GM19239 (cell line): Measurements from ENCODE around the gene JAKMIP2.
"Not testable (repeated sequence)": the region's sequence is repeated elsewhere in the genome, so short reads cannot be mapped to it uniquely, and the experiment has no call there.

Source experiments
- DNase-seq: peaks from one replicate; pipeline ENCODE4 v3.0.0; 2011; ENCODE audit warnings: low spot score; ENCODE audit not compliant: insufficient read length
- FAIRE-seq: peaks from 2 replicates; lab custom pipeline; 2011; peaks lifted over from hg19 to GRCh38; lab: Jason Lieb, UNC

The JAKMIP2 gene

DNA sequence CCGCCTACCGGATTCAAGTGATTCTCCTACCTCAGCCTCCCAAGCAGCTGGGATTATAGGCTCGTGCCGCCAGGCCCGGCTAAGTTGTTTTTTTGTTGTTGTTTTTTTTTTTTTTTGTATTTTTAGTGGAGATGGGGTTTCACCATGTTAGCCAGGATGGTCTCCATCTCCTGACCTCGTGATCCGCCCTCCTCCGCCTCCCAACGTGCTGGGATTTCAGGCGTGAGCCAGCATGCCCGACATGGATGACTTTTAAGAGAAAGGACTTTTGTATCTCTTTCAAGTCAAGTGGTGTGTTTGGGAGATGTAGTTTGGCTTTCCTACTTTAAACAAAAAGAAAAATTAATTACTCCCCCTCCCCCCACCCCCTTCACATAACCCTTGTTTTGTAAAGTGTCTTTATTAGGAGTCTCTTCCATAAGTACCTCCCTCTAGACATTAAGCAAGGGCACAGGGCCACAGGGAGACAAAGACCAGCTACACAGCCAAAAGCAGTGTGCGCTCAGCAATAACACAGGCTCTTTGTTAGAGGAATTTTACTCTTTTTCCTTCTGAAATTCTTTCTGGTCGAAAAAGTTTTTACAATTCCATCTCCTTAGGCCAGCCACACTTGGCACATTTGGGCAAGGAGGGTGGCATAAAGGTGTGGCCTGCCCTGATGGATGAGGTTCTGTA, 31.2 kb downstream of the JAKMIP2 start:
- no peak for FAIRE-seq
- DNase-seq, result no peak

DNA sequence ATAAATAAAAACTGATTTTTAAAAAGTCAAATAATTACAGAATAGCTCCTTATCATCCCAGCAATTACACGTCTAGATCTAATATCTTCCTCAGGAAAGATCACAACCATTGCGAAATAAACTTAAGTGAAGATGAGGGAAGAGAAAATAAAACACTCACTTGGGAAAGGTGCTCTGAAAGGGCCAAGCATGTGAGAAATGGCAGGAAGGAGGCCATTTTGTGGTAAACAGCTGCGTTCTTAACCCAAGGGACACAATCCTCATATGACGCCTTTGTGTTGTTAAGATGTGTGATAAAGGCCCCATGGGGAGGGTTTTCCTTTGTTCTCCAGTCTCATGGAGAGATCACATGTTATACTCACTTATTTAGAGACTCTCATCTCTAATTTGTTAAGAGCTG, 32.5 kb downstream of the JAKMIP2 start:
- FAIRE-seq, result no peak

DNA sequence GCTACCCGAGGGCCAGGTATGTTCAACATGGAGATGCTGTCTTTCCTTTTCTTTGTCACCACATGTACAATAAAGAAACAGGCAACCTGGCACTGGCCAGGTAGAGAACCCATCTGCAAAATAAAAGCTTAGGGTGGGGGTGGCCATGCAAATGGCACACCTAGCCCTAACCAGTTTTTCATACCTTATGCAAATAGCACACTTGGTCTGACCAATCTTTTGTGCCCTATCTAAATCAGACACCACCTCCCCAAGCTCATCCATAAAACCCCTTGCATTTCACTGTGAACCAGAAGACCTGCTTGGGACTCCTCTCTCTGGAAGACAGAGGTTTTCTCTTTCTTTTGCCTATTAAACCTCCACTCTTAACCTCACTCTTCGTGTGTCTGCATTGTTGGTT, 33.9 kb downstream of the JAKMIP2 start:
- DNase-seq (no peak), FAIRE-seq (no peak)

More for the DNA sequence above, 32.5 kb downstream of the JAKMIP2 start:
- DNase-seq, result no peak

DNA sequence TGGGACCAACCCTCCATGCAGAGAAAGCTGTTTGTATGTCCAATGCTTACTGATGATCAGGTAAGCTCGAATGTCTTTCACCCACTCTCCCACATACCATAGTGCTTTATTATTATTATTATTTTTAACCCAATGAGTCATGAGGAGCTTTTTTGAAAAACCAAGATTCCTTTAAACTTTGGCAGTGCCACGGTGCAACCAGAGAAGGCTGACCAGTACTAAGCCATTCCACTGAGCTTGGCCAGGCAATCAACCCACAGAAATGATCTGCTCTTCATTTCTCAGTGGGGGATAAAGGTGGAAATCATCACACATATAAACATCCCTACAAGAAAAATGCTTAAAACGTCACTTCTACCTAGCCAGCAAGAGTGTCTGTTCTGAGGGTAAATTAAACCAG, 35.5 kb downstream of the JAKMIP2 start:
- DNase-seq, result no peak
- no peak for FAIRE-seq

DNA sequence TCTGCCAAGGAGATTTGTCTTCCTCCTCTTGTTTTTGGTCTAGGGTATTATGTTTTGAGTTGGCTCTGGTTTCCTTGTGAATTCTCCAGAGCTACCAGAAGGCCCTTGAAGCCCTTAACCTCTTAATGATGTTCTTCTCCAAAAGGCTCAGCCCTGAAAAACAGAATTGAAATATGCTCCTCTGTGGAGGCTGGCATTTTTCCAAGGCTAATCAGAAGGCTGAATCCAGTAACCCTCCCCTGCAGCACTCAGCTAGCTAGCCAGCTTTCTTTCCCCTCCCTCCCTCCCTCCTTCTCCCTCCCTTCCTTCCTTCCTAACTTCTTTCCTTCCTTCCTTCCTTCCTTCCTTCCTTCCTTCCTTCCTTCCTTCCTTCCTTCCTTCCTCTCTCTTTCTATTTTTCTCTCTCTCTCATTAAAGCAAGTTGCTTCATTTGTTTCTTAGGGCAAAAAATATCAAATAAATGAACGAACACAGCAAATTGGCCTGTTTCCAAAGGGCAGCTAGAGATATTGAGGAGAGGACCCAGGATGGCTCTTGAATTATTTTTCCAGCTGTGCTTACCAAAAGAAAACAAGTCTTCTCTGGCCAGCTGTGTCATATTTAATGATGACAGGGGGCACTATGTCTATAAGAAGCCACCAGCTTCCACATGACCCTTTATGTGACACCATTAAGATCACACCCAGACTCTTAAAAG, 38.7 kb downstream of the JAKMIP2 start:
- DNase-seq (no peak), FAIRE-seq (no peak)

DNA sequence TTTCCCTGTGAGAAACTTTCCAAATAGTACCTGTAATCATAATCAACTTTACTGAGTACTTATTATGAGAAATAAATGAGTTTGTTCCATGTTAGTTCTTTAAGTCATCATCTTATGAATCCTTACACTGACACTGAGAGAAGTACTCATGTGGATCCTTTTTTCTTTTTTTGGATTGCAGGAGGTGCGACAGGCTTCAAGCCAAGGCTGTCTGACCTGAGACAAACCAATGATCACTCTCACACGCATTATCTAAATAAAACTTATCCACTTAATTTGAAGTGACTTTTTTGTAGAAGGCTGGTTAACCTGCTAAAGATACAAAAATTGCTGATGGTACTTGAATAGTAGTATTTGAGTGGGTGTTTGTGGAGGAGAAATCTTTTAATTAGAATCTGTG, 39.5 kb downstream of the JAKMIP2 start:
- FAIRE-seq (no peak), DNase-seq (no peak)

DNA sequence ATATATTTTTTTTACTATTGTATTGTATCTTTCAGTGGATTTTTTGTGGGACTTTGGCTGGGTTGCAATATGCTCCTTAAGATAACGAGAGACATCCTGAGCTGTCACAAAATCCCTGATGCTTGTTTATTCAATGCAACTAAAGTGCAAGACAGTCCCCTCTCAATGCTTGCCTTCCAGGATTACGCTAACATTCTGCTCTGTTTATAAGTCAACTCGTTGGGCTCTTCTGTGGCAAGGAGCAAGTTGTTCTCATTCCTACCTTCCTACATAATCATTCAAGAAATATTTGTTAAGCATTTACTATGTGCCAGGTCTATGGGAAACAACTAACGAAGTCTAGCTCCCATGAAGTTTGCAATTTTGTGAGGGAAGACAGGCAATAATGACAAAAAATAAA, 40.4 kb downstream of the JAKMIP2 start:
- no peak for FAIRE-seq

DNA sequence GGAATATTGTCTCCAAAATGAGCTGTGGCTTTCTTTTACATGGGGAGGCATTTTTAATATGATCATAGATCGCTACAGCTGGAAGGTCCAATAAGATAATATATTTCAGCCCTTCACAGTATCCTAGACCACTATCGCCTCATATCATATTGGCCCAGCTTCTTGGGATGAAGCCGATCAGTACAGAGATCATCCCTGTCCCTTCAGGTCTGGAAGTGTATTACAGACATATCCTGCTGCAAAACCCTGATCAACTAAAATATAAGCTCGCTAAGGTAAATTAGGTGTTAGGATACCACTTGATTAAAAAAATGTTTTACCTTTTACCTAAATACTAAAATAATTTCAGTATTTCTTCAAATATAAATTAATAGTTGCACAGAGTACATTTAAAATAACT, 41.7 kb downstream of the JAKMIP2 start:
- no peak for DNase-seq
- FAIRE-seq, result no peak

More for the DNA sequence above, 40.4 kb downstream of the JAKMIP2 start:
- DNase-seq, result no peak

DNA sequence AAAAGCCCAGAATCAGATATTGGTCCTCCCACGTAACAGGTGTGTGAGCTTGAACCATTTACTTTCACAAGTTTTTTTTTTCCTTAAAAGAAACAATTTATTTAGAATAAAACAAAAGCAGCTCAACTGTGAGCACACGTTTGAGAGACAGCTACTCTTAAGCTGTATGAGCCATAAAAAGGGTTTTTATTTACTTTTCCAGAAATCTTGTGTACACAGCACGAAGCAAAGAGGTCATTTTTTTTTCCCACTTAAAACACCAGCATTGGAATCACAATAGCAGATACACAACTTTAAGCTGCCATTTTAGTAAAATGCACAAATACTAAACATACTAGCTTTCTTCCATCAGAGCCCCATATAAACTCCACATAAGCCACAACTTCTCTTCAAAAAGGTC, 44.6 kb downstream of the JAKMIP2 start:
- FAIRE-seq, result no peak

DNA sequence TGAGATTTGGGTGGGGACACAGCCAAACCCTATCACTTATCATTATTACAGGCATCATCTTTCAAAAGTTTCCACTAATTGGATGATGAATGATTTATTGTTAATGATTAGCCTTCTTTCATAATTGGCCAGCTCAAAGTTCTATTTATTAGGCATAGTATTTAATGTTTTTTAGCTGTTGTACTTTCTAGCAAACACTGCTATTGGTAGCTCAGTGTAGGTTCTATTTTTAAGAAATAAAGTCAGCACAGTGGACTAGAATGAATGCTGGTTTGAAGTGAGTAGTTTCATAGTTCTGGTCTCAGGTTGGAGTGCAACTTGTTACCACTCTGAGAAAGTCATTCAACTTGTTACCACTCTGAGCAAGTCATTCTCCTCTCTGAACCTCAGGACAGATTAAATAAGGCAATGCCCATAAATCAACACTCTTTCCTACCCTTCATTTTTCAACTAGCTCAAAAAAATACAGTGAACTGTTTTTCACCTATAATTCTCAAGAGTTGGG, 46.9 kb downstream of the JAKMIP2 start:
- FAIRE-seq (no peak), DNase-seq (no peak)

More for the DNA sequence above, 44.6 kb downstream of the JAKMIP2 start:
- DNase-seq, result no peak

DNA sequence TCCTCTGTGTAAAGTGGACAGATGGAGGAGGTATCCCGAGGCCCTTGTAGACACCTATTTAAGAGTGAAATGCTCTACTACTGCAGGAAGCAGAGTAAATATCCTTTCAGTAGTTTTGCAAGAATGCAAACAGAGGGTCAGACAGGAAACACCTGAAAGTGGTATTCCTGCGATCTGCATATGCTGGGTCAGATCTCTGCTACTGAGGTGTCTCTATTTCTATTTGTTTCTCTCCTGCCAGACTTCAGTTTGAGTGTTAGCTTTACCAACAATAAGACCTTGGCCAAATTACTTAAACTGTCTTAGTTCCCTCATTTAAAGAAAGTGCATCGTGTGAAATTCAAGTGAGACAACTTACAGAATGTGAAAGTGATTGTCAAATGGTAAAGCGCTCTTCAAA, 47.6 kb downstream of the JAKMIP2 start:
- FAIRE-seq, result no peak
- DNase-seq, result no peak

DNA sequence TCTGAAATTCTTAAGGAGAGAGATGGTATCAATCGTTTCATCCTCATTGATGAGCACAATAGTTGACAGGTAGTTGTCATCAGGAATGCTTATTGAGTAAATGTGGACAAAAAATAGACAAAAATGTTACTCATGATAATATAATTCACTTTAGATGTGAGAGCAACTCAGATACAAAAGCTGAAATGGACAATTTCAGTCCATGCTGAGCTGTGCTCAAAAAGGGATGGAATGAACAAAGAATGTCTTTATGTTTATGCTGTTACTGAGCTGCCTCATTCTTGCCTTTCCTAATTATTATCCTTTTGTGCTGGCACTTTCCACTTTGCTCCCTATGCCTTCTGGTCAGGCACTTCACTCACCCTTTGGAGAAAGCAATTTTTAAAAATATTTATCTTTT, 49.5 kb downstream of the JAKMIP2 start:
- FAIRE-seq (no peak), DNase-seq (no peak)

DNA sequence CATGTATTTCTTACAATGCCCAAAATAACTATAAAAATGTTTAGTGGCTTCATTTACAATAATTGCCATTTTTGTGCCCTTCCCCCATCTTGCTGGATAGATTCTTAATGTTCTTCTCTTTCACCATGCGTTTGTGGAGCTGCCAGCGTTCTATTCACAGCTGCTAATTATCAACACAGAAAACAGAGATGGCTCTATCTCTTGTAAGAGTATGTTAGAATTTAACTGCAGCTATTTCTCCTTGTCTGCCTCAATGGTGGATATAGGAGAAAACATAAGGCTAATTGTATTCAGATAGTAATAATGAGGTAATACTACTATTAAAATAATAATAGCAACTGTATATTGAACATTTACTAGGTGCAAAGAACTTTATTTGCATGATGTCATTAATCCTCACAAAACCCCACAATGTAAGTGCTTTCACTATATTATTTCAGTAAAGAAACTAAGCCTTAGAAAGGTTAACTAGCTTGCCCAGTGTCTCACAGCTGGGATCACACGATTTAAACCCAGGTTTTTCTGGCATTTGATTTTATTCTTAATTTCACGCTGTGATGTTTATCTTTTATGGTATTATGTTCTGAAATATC, 50.1 kb downstream of the JAKMIP2 start:
- FAIRE-seq (no peak), DNase-seq (no peak)

DNA sequence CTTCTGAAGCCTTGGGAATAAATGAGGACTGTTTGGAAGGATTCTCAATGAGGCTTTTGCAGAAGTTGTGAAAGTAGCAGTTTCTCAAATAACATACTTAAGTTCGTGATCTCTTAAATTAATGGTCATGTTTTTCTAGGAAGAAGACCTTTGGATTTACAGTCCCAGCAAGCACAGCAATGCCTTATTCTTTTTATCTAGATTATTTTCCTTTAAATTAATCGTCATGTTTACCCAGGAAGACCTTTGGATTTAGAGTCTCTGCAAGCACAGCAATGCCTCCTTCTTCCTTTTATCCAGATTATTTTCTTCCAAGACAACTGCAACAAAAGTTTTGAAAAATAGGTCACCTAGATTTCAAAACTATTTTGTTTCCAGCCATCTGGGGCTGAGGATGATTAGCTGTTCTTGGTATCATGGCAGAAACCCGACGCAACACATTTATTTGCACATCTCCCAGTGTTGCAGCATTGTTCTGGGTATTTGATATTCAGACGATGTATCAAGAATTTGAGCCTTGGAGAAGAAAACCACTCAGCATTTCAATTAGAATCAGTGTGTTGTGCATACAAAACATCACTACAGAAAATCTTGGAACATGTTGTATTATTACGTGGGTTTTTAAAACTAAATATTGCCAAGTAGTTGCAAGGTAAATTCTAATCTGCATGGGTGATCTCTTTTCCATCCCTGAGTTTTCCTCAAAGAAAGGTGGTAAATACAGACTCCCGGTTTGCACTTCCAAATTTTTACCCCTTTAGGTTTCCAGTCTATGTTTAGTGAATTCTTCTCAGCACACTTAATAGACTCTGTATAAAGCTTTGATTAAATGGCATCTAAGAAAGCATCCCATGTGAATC, 50.9 kb downstream of the JAKMIP2 start:
- DNase-seq, result no peak
- no peak for FAIRE-seq

DNA sequence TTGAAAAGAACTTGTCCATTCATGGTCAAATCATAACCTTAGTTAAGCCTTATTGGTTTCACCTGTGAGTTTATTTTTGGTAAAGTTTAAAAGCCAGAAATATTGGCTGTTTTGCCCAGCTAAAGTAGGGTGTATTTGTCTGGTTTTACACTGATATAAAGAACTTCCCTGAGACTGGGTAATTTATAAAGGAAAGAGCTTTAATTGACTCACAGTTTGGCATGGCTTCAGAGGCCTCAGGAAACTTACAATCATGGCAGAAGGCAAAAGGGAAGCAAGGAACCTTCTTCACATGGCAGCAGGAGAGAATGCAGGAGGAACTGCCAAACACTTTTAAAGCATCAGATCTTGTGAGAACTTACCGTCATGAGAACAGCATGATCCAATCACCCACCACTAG, 55.3 kb downstream of the JAKMIP2 start:
- DNase-seq (no peak), FAIRE-seq (no peak)

DNA sequence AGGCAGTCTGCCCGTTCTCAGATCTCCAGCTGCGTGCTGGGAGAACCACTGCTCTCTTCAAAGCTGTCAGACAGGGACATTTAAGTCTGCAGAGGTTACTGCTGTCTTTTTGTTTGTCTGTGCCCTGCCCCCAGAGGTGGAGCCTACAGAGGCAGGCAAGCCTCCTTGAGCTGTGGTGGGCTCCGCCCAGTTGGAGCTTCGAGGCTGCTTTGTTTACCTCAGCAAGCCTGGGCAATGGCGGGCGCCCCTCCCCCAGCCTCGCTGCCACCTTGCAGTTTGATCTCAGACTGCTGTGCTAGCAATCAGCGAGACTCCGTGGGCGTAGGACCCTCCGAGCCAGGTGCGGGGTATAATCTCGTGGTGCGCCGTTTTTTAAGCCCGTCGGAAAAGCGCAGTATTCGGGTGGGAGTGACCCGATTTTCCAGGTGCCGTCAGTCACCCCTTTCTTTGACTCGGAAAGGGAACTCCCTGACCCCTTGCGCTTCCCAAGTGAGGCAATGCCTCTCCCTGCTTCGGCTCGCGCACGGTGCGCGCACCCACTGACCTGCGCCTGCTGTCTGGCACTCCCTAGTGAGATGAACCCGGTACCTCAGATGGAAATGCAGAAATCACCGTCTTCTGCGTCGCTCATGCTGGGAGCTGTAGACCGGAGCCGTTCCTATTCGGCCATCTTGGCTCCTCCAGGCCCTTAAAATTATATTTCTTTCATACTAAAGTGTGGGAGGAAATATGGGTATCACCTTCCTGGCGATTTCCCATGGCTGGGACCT, 61.2 kb downstream of the JAKMIP2 start:
- not testable (repeated sequence) for DNase-seq

DNA sequence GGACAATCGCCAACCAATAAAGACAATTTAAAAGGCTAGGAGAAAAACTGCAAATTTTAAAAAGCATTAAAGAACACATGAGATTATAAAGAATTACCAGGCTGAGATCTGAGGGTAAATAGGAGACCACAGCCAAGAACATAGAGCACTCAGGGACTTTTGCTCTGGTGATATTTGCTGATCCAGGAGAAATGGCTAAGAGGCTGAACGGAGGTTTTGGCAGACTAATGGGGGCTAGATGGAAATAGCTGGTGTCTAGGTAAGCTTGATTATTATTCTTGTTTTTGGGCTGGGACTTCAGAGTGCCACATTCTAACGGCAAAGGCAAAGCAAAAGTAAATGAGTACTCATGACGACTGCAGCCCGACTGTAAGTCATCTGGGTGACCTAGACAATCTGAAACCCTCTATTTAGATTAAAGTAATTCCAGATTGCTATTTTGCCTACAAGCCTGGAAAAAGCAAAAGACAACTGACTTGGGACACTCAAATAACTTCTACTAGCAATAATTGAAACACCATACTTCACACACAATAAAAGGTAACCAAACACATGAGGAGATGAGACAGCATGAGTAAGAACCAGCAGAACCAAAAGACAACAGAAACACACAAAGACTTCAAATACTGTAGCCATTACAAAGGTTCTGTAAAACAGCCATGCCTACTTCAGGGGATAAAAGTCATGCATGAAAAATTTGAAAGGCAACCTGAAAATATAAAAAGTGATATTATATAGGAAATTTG, 68.8 kb downstream of the JAKMIP2 start:
- no peak for FAIRE-seq
- DNase-seq, result no peak

More for the DNA sequence above, 61.2 kb downstream of the JAKMIP2 start:
- not testable (repeated sequence) for FAIRE-seq

DNA sequence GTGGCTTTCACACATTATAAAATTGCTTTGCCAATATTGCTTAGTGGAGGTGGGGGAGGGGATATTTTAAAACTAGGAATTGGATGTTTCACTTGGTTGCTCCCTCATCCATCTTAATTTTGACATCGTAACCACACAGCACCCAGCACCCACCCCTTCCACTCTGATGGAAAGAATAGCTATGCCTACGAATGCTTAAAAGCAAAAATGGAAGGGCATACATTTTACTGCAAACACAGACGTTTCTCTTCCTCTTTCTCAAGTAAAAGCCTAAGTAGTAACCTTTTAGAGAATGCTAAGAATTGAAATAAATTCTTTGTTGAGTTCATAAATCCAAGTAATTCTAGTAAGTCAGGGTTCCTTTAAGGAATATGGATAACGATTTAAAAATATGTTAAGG, 69.9 kb downstream of the JAKMIP2 start:
- FAIRE-seq (no peak), DNase-seq (no peak)

DNA sequence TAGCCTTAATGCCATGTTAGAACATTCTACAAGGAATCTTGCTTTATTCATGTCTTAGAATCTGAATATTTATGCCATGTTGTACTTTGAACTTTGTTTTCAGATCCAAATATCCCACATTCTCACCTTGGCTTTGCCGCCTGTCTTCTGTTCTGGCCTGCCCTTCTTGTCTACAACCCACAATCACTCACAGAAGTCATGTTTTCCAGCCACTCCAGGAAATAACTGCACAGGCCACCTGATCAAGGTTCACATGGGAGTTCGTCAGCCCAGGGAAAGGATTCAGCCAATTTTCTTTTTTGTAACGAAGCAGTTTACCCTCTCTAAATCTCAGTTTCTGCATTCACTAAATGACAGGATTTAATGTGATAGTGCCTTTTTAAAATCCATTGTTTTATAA, 70.5 kb downstream of the JAKMIP2 start:
- DNase-seq, result no peak
- FAIRE-seq, result no peak
